ENCODE measurements around the gene GZF1.

The GZF1 gene

GRCh38 chr20:23367770-23368169 lies 5.8 kb downstream of the GZF1 start:
- H2BK120ac ChIP-seq (ENCODE audit: low read depth, low read length), result no peak overlapping the region
- no peak overlapping the region for H3K23ac ChIP-seq (ENCODE audit: low read length in 2 of 2)
- no peak overlapping the region for H4K91ac ChIP-seq (ENCODE audit: low read length)
- no peak overlapping the region for H2AK5ac ChIP-seq (ENCODE audit: low read length, severe bottlenecking)
- peaks cover 21% of the 10 kb centered on the region for H3K4me1 ChIP-seq (ENCODE audit: control insufficient read depth, insufficient read depth, low read depth, low read length)
- no peak overlapping the region for H3K4me2 ChIP-seq (ENCODE audit: low read length, poor library complexity, severe bottlenecking)
- no peak overlapping the region for H3K4ac ChIP-seq (ENCODE audit: low read depth in 1 of 2, low read length in 2 of 2)
- H3K79me1 ChIP-seq (replicated peaks; ENCODE audit: low read length, poor library complexity, severe bottlenecking), result peaks cover 28% of the 10 kb centered on the region
- no peak overlapping the region for H4K8ac ChIP-seq (ENCODE audit: low read length)
- no peak overlapping the region for H2BK12ac ChIP-seq (ENCODE audit: low read length in 2 of 2)
- H3K36me3 ChIP-seq (ENCODE audit: control insufficient read depth in 1 of 2, insufficient read depth in 2 of 2, low read depth in 1 of 2, low read length in 2 of 2), result peaks cover 35 to 70% of the 10 kb centered on the region in 2 experiments
- no peaks in the 10 kb centered on the region for H3K9me3 ChIP-seq (ENCODE audit: control insufficient read depth, low read length)
- H3K14ac ChIP-seq (ENCODE audit: low read length in 2 of 2), result no peak overlapping the region
- no peak overlapping the region for H3K18ac ChIP-seq (ENCODE audit: low read depth in 1 of 2, low read length in 2 of 2)
- no peak overlapping the region for H2BK5ac ChIP-seq (ENCODE audit: low read depth, low read length, poor library complexity, severe bottlenecking)
- H3K4me3 ChIP-seq (ENCODE audit: insufficient read depth in 1 of 2, low read depth in 1 of 2, low read length in 2 of 2), result no peak overlapping the region
- no peak overlapping the region for H3K9ac ChIP-seq (ENCODE audit: low read length)
- no peak for DNase-seq
- H2BK15ac ChIP-seq (ENCODE audit: low read depth, poor library complexity, severe bottlenecking), result no peak overlapping the region
- no peaks in the 10 kb centered on the region for H3K27me3 ChIP-seq (ENCODE audit: control insufficient read depth in 1 of 2, insufficient read depth in 1 of 2, low read length in 2 of 2)
- no peak overlapping the region for H3K27ac ChIP-seq (ENCODE audit: low read length, poor library complexity, severe bottlenecking)
- no peak overlapping the region for H2AFZ ChIP-seq (ENCODE audit: low read depth, low read length)

GRCh38 chr20:23368316-23369071 lies 6.5 kb downstream of the GZF1 start:
- Histone ChIP-seq H2BK5ac (ENCODE audit: low read depth, low read length, poor library complexity, severe bottlenecking) (no peak overlapping the region), H3K36me3 (ENCODE audit: control insufficient read depth in 1 of 2, insufficient read depth in 2 of 2, low read depth in 1 of 2, low read length in 2 of 2) (peaks cover 40 to 77% of the 10 kb centered on the region in 2 experiments)

DNA sequence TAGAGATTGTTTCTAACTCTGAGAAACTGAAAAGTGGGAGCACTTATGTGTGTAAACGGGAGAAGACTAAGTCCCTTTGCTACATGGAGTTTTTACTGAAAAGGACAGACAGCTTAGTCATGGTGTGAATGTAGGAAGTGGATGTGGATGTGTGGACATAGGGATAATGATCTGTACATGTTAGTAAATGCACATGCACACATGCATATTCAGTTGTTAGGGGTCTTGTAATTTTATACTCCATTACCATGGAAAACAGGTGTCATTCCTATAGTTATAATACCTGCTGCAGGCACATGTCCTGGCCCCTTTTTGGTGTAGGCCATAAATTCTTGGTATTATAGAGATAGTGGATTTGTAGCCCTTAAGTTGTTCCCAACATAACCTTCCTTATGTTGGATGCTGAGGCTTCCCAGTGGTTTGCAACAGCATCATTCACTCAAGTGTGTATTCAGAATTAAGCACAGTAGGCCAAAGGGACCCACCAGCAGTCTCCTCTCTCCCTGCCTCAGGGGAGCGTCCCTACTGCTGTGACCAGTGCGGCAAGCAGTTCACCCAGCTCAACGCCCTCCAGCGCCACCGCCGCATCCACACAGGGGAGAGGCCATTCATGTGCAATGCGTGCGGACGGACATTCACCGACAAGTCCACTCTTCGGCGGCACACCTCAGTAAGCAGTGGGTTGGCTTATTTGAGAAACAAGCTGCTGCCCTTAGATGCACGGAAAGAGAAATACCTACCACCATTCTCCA lies 7.3 kb downstream of the GZF1 start:
- 94% methylated on average over 14 of the region's 14 CpGs for WGBS
- Histone ChIP-seq H2BK5ac (ENCODE audit: low read depth, low read length, poor library complexity, severe bottlenecking) (no peak overlapping the region), H4K8ac (ENCODE audit: low read length) (no peak overlapping the region), H2BK120ac (ENCODE audit: low read depth, low read length) (no peak overlapping the region), H3K79me1 (replicated peaks; ENCODE audit: low read length, poor library complexity, severe bottlenecking) (peaks cover 31% of the 10 kb centered on the region), H3K4me2 (ENCODE audit: low read length, poor library complexity, severe bottlenecking) (no peak overlapping the region), H2BK15ac (ENCODE audit: low read depth, poor library complexity, severe bottlenecking) (no peak overlapping the region), H3K4me1 (ENCODE audit: control insufficient read depth, insufficient read depth, low read depth, low read length) (peaks cover 17% of the 10 kb centered on the region), H3K27me3 (ENCODE audit: control insufficient read depth in 1 of 2, insufficient read depth in 1 of 2, low read length in 2 of 2) (no peaks in the 10 kb centered on the region), H2BK12ac (ENCODE audit: low read length in 2 of 2) (no peak overlapping the region), H3K4me3 (ENCODE audit: insufficient read depth in 1 of 2, low read depth in 1 of 2, low read length in 2 of 2) (no peak overlapping the region), H3K9me3 (ENCODE audit: control insufficient read depth, low read length) (no peaks in the 10 kb centered on the region), H3K36me3 (ENCODE audit: control insufficient read depth in 1 of 2, insufficient read depth in 2 of 2, low read depth in 1 of 2, low read length in 2 of 2) (peaks cover 44 to 83% of the 10 kb centered on the region in 2 experiments), H3K27ac (ENCODE audit: low read length, poor library complexity, severe bottlenecking) (no peak overlapping the region), H2AK5ac (ENCODE audit: low read length, severe bottlenecking) (no peak overlapping the region), H4K91ac (ENCODE audit: low read length) (peak overlapping the region; percentile 43), H2AFZ (ENCODE audit: low read depth, low read length) (no peak overlapping the region), H3K9ac (ENCODE audit: low read length) (no peak overlapping the region), H3K23ac (ENCODE audit: low read length in 2 of 2) (no peak overlapping the region), H3K4ac (ENCODE audit: low read depth in 1 of 2, low read length in 2 of 2) (no peak overlapping the region), H3K18ac (ENCODE audit: low read depth in 1 of 2, low read length in 2 of 2) (no peak overlapping the region), H3K14ac (ENCODE audit: low read length in 2 of 2) (no peak overlapping the region)
- DNase-seq, result no peak

More at GRCh38 chr20:23368316-23369071, 6.5 kb downstream of the GZF1 start:
- Histone ChIP-seq H2BK12ac (ENCODE audit: low read length in 2 of 2) (no peak overlapping the region), H2BK15ac (ENCODE audit: low read depth, poor library complexity, severe bottlenecking) (no peak overlapping the region), H3K4me3 (ENCODE audit: insufficient read depth in 1 of 2, low read depth in 1 of 2, low read length in 2 of 2) (no peak overlapping the region), H4K8ac (ENCODE audit: low read length) (no peak overlapping the region), H3K23ac (ENCODE audit: low read length in 2 of 2) (no peak overlapping the region), H2AFZ (ENCODE audit: low read depth, low read length) (no peak overlapping the region), H3K14ac (ENCODE audit: low read length in 2 of 2) (no peak overlapping the region), H3K27ac (ENCODE audit: low read length, poor library complexity, severe bottlenecking) (peak overlapping the region; percentile 24), H2BK120ac (ENCODE audit: low read depth, low read length) (no peak overlapping the region), H3K4ac (ENCODE audit: low read depth in 1 of 2, low read length in 2 of 2) (no peak overlapping the region), H4K91ac (ENCODE audit: low read length) (no peak overlapping the region), H3K18ac (ENCODE audit: low read depth in 1 of 2, low read length in 2 of 2) (no peak overlapping the region), H3K4me1 (ENCODE audit: control insufficient read depth, insufficient read depth, low read depth, low read length) (peaks cover 14% of the 10 kb centered on the region), H2AK5ac (ENCODE audit: low read length, severe bottlenecking) (no peak overlapping the region), H3K9me3 (ENCODE audit: control insufficient read depth, low read length) (no peaks in the 10 kb centered on the region), H3K9ac (ENCODE audit: low read length) (no peak overlapping the region), H3K4me2 (ENCODE audit: low read length, poor library complexity, severe bottlenecking) (no peak overlapping the region), H3K79me1 (replicated peaks; ENCODE audit: low read length, poor library complexity, severe bottlenecking) (peaks cover 27% of the 10 kb centered on the region), H3K27me3 (ENCODE audit: control insufficient read depth in 1 of 2, insufficient read depth in 1 of 2, low read length in 2 of 2) (no peaks in the 10 kb centered on the region)
- 92% methylated on average over 2 of the region's 2 CpGs for WGBS
- no peak for DNase-seq

DNA sequence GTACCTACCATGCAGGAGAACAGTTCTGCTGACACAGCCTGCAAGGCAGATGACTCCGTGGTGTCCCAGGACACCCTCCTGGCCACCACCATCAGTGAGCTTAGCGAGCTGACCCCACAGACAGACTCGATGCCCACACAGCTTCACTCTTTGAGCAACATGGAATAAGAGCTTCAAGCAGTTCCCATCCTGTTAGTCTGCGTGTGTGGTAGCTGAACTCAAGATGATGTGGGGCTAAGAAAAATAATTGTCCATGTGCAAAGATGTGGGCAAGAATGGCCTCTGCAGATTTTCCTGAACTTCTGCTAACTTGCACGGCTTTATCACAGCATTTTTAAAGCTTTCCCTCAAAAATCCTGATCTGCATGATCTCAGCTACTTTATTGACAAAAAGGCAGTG lies 8.3 kb downstream of the GZF1 start:
- Histone ChIP-seq H4K8ac (ENCODE audit: low read length) (no peak overlapping the region), H2BK15ac (ENCODE audit: low read depth, poor library complexity, severe bottlenecking) (no peak overlapping the region), H3K79me1 (replicated peaks; ENCODE audit: low read length, poor library complexity, severe bottlenecking) (peaks cover 23% of the 10 kb centered on the region), H3K9me3 (ENCODE audit: control insufficient read depth, low read length) (peaks cover 2% of the 10 kb centered on the region), H3K23ac (ENCODE audit: low read length in 2 of 2) (no peak overlapping the region), H2BK120ac (ENCODE audit: low read depth, low read length) (no peak overlapping the region), H3K4me1 (ENCODE audit: control insufficient read depth, insufficient read depth, low read depth, low read length) (peaks cover 16% of the 10 kb centered on the region), H3K4me3 (ENCODE audit: insufficient read depth in 1 of 2, low read depth in 1 of 2, low read length in 2 of 2) (no peak overlapping the region), H2BK12ac (ENCODE audit: low read length in 2 of 2) (no peak overlapping the region), H3K4ac (ENCODE audit: low read depth in 1 of 2, low read length in 2 of 2) (no peak overlapping the region), H3K36me3 (ENCODE audit: control insufficient read depth in 1 of 2, insufficient read depth in 2 of 2, low read depth in 1 of 2, low read length in 2 of 2) (peaks cover 33 to 83% of the 10 kb centered on the region in 2 experiments), H3K18ac (ENCODE audit: low read depth in 1 of 2, low read length in 2 of 2) (no peak overlapping the region), H3K4me2 (ENCODE audit: low read length, poor library complexity, severe bottlenecking) (no peak overlapping the region), H3K27me3 (ENCODE audit: control insufficient read depth in 1 of 2, insufficient read depth in 1 of 2, low read length in 2 of 2) (no peaks in the 10 kb centered on the region), H3K14ac (ENCODE audit: low read length in 2 of 2) (no peak overlapping the region), H2AFZ (ENCODE audit: low read depth, low read length) (no peak overlapping the region), H2BK5ac (ENCODE audit: low read depth, low read length, poor library complexity, severe bottlenecking) (no peak overlapping the region), H3K27ac (ENCODE audit: low read length, poor library complexity, severe bottlenecking) (no peak overlapping the region), H2AK5ac (ENCODE audit: low read length, severe bottlenecking) (no peak overlapping the region), H3K9ac (ENCODE audit: low read length) (no peak overlapping the region), H4K91ac (ENCODE audit: low read length) (no peak overlapping the region)
- 100% methylated on average over 2 of the region's 5 CpGs for WGBS
- no peak for DNase-seq

Measured in mesenchymal stem cell (in vitro differentiated cells and primary cell).